ENCODE data around the gene PKD1L1.

The PKD1L1 gene

DNA sequence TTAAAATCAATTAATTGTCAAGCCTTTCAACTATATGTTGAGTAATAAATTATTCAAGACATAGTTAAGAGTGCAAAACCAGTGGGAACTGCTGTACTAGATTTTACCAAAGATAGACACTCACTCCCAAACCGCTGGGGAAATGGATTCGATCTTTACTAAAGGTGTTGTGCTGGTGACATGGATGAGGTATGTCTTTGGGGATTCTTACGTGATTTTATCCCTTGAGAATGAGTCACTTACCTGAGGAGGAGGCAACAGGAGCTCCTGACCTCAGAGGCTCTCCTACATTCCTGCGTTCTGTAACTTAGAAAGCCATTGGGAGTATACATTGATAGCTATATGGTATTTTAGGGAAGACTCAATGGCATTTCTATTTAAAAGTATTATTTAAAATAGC, 165.5 kb downstream of the PKD1L1 start:
- no peaks in the 10 kb centered on the region for H3K36me3 ChIP-seq (replicated peaks)
- in situ Hi-C loops (cut with MboI; ENCODE audit: low sequenced_read_pairs) = no loop called here
- H3K4me3 ChIP-seq = no peak overlapping the region
- DNase-seq (ENCODE audit: low spot score in 2 of 2) = no peak
- H3K4me1 ChIP-seq = peaks cover 16% of the 10 kb centered on the region
- H3K27me3 ChIP-seq (ENCODE audit: low read depth) = no peaks in the 10 kb centered on the region
- no peaks in the 10 kb centered on the region for H3K9me3 ChIP-seq

DNA sequence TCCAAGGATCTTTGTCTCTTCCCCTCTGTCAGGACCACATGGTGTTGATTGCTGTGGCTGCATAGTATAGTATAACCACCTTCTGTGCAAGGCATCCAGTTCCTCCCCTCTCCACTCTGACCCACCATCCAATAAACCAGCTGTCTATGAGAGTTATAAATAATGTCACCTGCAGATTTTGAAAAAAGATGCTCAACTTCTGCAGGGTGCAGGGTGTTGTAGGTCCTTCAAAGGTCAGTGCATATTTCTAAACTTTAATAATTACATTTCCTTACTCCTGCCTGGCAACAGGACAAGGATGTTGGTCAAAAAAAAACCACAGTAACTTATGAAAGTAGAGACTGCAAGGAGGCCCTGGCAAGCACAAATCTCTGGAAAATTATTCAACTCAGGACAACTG, 166.2 kb downstream of the PKD1L1 start:
- Histone ChIP-seq H3K9me3 (no peaks in the 10 kb centered on the region; the same call in 1 of the 2 replicates), H3K4me3 (no peak overlapping the region), H3K4me1 (peaks cover 16% of the 10 kb centered on the region), H3K27me3 (ENCODE audit: low read depth) (no peaks in the 10 kb centered on the region), H3K36me3 (replicated peaks) (no peaks in the 10 kb centered on the region)
- in situ Hi-C loops (cut with MboI; ENCODE audit: low sequenced_read_pairs) = no loop called here
- DNase-seq (ENCODE audit: low spot score in 2 of 2) = no peak

DNA sequence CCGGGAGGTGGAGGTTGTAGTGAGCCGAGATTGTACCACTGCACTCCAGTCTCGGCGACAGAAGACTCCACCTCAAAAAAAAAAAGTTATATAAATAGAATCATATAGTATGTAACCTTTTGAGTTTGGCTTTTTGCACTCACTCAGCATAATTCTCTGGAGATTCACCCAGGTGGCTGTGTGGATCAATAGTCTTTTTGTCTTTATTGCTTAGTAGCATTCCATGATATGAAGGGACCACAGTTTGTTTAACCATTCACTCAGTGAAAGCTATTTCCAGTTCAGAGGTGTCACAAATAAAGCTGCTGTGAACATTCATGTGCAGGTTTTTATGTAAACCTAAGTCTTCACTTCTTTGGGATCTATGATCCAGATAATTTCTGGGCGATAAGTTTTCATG, 167.7 kb downstream of the PKD1L1 start:
- H3K4me1 ChIP-seq = peaks cover 7% of the 10 kb centered on the region
- in situ Hi-C loops (cut with MboI; ENCODE audit: low sequenced_read_pairs) = no loop called here
- no peak for DNase-seq (ENCODE audit: low spot score in 2 of 2)
- no peaks in the 10 kb centered on the region; the same call in 1 of the 2 replicates for H3K9me3 ChIP-seq
- H3K36me3 ChIP-seq (replicated peaks) = no peaks in the 10 kb centered on the region
- no peak overlapping the region for H3K4me3 ChIP-seq
- no peaks in the 10 kb centered on the region for H3K27me3 ChIP-seq (ENCODE audit: low read depth)

DNA sequence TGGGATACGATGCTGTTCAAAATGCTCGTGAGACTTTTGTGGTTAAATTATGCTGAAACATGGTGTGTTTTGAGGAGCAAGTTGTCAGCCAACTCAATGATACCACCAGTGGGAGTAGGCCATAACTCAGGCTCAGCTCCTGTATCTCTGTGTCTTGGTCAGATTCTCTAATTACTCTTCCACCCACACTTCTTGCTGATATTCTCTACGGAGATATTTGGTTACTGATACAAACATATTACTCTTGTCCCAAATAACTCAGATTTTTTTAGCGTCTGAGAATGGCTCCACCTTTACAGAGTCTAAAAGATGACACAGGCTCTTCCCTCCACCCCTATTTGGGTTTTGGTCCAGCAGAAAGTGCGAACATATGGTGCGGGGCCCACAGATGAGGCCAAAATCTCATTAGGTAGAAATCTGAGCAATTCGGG, 168.9 kb downstream of the PKD1L1 start:
- no peak for DNase-seq (ENCODE audit: low spot score in 2 of 2)
- peaks cover 7% of the 10 kb centered on the region for H3K4me1 ChIP-seq
- no peaks in the 10 kb centered on the region for H3K27me3 ChIP-seq (ENCODE audit: low read depth)
- in situ Hi-C loops (cut with MboI; ENCODE audit: low sequenced_read_pairs) = no loop called here
- no peaks in the 10 kb centered on the region for H3K36me3 ChIP-seq (replicated peaks)
- no peaks in the 10 kb centered on the region; the same call in 1 of the 2 replicates for H3K9me3 ChIP-seq
- no peak overlapping the region for H3K4me3 ChIP-seq

DNA sequence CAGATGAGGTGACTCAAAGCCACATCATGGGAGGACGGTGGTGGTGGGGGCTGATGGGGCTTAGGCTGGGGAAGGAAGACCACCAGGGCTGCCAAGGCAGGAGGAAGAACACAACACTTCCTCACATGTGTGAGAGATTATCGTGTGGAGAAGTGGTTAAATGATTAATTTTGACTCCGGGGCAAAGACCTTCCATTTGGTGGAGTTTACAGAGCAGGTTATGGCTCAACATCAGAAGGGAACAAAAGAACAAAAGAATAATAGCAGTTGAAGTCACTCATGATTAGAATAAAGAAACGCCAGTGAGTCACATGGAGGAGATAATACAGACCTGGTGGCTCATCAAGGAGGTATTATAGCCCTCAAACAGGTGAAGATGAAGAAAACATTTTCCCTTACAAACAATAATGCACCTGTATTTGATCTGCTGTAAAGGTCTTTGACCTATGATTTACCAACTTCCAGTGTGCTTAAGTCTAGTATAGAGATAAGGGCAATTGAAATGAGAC, 170.1 kb downstream of the PKD1L1 start:
- no peak overlapping the region for H3K4me3 ChIP-seq
- in situ Hi-C loops (cut with MboI; ENCODE audit: low sequenced_read_pairs) = no loop called here
- peaks cover under 1% of the 10 kb centered on the region for H3K4me1 ChIP-seq
- no peaks in the 10 kb centered on the region for H3K27me3 ChIP-seq (ENCODE audit: low read depth)
- DNase-seq (ENCODE audit: low spot score in 2 of 2) = no peak
- no peaks in the 10 kb centered on the region for H3K36me3 ChIP-seq (replicated peaks)
- H3K9me3 ChIP-seq = no peaks in the 10 kb centered on the region; the same call in 1 of the 2 replicates

DNA sequence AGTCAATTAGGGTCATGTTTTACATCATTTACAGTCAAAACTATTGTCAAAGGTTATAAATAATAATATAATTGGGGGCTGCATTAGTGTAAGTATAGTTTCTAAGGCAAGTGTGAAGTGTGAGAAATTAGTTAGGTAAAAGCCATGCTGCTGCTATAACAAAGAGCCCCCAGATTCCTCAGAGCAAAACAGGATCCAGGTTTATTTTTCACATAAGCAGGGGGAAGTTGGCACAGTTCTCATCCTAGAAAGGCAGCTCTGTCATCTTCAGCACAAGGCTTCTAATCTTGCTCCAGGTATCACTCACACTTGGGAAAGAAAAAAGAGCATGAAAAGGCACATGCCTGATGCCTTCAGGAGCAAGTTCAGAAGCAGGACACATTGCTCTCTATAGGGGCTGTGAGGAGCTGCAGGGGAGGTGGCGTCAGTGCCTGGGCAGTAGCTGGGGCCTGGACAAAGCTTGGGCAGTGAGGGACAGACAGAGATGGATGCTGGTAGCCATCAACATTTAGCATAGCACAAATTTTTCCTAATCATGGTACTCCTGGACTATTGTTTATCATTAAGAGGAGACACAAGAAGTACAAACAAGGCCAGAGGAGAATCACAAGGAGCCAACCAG, 170.6 kb downstream of the PKD1L1 start:
- H3K27me3 ChIP-seq (ENCODE audit: low read depth) = no peaks in the 10 kb centered on the region
- no peak for DNase-seq (ENCODE audit: low spot score in 2 of 2)
- no peaks in the 10 kb centered on the region; the same call in 1 of the 2 replicates for H3K9me3 ChIP-seq
- H3K4me1 ChIP-seq = peaks cover under 1% of the 10 kb centered on the region; the same call in 1 of the 2 replicates
- no peak overlapping the region for H3K4me3 ChIP-seq
- no peaks in the 10 kb centered on the region for H3K36me3 ChIP-seq (replicated peaks)
- in situ Hi-C loops (cut with MboI; ENCODE audit: low sequenced_read_pairs) = no loop called here

DNA sequence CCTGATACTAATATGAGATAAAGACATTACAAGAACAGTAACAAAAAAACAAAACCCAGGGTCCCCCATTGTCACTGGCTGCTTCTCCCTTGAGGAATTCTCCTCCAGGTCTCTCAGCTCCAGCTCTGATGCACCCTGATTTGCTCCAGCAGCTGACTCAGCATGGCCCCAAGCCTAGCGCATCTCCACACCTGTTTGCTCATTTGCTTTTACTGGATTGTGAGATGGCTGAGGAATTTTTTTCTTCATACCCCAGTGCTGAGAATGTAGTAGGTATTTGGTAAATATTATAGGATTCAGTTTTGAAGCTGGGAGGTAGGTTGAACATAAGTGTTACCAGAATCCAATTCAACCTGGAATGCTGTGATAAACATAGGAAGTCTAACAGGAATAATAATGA, 171.9 kb downstream of the PKD1L1 start:
- in situ Hi-C loops (cut with MboI; ENCODE audit: low sequenced_read_pairs) = no loop called here
- Histone ChIP-seq H3K36me3 (replicated peaks) (no peaks in the 10 kb centered on the region), H3K4me1 (peaks cover 8% of the 10 kb centered on the region), H3K9me3 (no peaks in the 10 kb centered on the region; the same call in 1 of the 2 replicates), H3K27me3 (ENCODE audit: low read depth) (no peaks in the 10 kb centered on the region), H3K4me3 (no peak overlapping the region)
- DNase-seq (ENCODE audit: low spot score in 2 of 2) = no peak

DNA sequence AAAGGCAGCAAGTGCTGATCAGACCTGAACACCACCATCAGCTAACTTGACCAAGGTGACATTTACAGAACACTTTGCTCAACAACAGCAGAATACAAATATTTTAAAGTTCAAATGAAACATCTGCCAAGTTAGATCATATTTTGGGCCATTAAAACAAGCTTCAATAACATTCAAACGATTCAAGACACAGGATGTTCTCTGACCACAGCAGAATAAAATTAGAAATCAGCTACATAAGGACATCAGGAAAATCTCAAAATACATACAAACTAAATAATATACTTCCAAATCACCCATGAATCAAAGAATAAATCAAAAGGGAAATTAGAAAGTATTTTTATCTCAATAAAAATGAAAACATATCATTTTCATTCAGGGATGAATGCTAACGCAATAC, 173.0 kb downstream of the PKD1L1 start:
- no peaks in the 10 kb centered on the region for H3K36me3 ChIP-seq (replicated peaks)
- H3K4me3 ChIP-seq = no peak overlapping the region
- H3K27me3 ChIP-seq (ENCODE audit: low read depth) = no peaks in the 10 kb centered on the region
- no peaks in the 10 kb centered on the region; the same call in 1 of the 2 replicates for H3K9me3 ChIP-seq
- in situ Hi-C loops (cut with MboI; ENCODE audit: low sequenced_read_pairs) = no loop called here
- peaks cover 10% of the 10 kb centered on the region for H3K4me1 ChIP-seq
- DNase-seq (ENCODE audit: low spot score in 2 of 2) = no peak

DNA sequence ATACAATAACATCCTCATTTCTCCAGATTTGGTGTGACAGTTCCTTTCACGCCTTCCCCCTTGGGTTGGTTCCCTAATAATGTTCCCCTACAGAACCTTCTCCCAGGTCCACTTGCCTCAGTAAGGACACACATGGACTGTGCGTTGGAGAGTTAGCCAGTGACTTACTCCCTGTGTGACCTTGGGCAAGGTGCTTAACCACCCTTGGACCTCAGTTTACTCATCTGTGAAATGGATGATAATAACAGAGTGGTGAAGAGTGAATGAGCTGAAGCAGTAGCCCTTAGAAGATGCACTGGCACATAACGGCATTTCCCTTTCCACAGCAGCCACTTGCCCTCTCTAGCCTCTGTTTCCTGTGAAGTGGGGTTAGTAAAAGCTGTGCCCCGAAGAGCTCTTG, 175.8 kb downstream of the PKD1L1 start:
- H3K4me1 ChIP-seq = peaks cover 10% of the 10 kb centered on the region
- no peaks in the 10 kb centered on the region; the same call in 1 of the 2 replicates for H3K9me3 ChIP-seq
- in situ Hi-C loops (cut with MboI; ENCODE audit: low sequenced_read_pairs) = no loop called here
- H3K27me3 ChIP-seq (ENCODE audit: low read depth) = no peaks in the 10 kb centered on the region
- H3K36me3 ChIP-seq (replicated peaks) = no peaks in the 10 kb centered on the region
- no peak for DNase-seq (ENCODE audit: low spot score in 2 of 2)
- H3K4me3 ChIP-seq = no peak overlapping the region

DNA sequence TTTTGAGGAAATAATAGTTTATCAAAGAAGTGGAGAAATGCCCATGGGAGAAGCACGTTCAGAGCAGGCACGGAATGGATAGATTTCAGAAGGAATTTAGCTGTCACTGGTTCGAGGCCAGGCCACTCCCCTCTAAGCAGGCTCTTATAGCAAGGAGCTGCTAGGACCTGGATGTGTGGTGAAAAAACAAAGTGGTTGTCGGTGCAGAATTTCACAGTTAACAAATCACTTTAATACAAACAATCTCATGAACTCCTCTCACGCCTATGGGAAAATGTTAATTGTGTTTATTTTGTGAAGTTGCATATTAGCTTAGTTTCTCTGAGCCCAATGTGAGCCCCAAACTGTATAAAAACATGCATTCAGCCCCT, 176.3 kb downstream of the PKD1L1 start:
- no peaks in the 10 kb centered on the region for H3K9me3 ChIP-seq
- peaks cover 10% of the 10 kb centered on the region for H3K4me1 ChIP-seq
- in situ Hi-C loops (cut with MboI; ENCODE audit: low sequenced_read_pairs) = no loop called here
- no peak for DNase-seq (ENCODE audit: low spot score in 2 of 2)
- H3K27me3 ChIP-seq (ENCODE audit: low read depth) = no peaks in the 10 kb centered on the region
- no peaks in the 10 kb centered on the region for H3K36me3 ChIP-seq (replicated peaks)
- no peak overlapping the region for H3K4me3 ChIP-seq

DNA sequence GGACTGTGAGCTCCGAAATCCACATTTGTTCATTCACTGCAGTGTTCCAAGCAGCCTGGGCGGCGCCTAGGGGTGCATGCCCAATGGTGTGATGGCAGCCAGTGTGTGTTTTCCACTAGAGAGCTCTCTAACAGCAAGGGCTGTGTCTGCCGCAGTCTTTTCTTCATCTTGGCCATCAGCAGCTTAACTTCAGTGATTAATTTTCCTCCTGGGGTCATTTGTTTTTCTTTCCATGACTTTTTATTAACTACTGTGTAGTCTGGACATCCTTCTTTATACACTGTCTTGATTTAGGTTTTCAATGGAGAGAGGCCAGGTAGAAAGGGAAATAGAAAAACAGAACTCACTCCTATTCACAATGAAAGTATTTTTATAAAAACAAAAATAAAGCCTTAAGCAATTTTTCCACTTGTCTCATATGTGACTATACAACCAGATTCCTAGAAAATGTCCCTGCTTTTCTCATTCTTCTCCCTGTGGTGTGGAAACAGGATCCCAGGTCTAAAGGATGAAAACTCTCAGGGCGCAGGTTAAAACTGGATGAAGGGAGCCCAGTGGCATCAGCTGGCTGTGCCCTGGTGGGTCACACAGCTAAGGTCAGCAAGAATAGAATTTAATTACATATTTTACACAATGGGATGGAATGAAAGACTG, 176.8 kb downstream of the PKD1L1 start:
- peaks cover 10% of the 10 kb centered on the region for H3K4me1 ChIP-seq
- no peaks in the 10 kb centered on the region for H3K36me3 ChIP-seq (replicated peaks)
- DNase-seq (ENCODE audit: low spot score in 2 of 2) = peak; percentile 27 to 60
- H3K4me3 ChIP-seq = no peak overlapping the region
- H3K9me3 ChIP-seq = no peaks in the 10 kb centered on the region
- H3K27me3 ChIP-seq (ENCODE audit: low read depth) = no peaks in the 10 kb centered on the region
- in situ Hi-C loops (cut with MboI; ENCODE audit: low sequenced_read_pairs) = no loop called here

DNA sequence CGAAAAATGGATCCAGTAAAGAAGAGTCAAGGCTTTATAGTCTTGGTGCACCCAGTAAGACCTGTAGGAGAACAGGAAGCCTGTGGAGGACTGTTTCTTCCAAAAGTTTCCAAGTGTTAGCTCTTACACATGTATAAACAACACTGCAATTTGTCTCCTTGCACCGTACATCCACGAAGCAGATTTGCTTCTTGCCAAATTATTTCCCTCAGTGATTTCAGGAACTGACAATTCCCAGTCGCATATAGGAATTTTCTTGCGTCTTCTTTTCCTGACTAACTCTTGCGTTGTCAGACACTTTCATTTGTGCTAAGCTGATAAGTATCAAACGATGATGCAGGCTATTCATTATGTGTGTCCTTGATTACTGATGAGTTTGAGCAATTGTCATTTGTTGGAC, 182.1 kb downstream of the PKD1L1 start:
- Histone ChIP-seq H3K27me3 (ENCODE audit: low read depth) (no peaks in the 10 kb centered on the region), H3K9me3 (no peaks in the 10 kb centered on the region), H3K36me3 (replicated peaks) (no peaks in the 10 kb centered on the region), H3K4me3 (no peak overlapping the region), H3K4me1 (no peaks in the 10 kb centered on the region; the same call in 1 of the 2 replicates)
- no peak for DNase-seq (ENCODE audit: low spot score in 2 of 2)
- in situ Hi-C loops (cut with MboI; ENCODE audit: low sequenced_read_pairs) = no loop called here

DNA sequence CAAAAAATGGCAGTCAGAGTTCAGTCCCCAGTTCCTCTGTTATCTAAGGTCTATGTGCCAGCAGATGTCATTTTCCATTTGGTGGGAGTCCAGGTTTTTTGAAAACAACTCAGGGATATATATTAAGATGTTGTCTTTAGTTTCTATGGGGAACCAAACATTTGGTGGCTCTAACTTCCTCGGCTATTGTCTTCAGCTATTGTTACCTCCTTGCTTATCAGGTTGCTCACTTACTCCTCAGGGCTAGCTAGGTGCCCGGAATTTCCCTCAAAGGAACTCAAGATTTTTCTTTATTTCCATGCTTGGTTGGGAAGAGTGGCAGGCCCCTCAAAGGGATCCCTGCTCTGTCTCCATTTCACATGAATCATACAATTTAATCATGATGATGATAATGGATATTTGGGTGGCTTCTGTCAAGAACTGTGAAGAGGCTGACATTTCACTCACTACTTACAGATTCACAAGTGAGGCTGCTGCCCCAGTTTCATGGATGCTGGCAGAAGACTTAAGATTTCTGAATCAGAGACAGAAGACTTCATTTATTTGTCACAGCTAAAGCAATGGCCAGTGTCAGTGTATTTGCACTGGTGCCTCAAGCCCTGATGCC, 182.8 kb downstream of the PKD1L1 start:
- in situ Hi-C loops (cut with MboI; ENCODE audit: low sequenced_read_pairs) = no loop called here
- Histone ChIP-seq H3K36me3 (replicated peaks) (no peaks in the 10 kb centered on the region), H3K4me1 (no peaks in the 10 kb centered on the region; the same call in 1 of the 2 replicates), H3K27me3 (ENCODE audit: low read depth) (no peaks in the 10 kb centered on the region), H3K4me3 (no peak overlapping the region), H3K9me3 (no peaks in the 10 kb centered on the region)
- no peak for DNase-seq (ENCODE audit: low spot score in 2 of 2)

DNA sequence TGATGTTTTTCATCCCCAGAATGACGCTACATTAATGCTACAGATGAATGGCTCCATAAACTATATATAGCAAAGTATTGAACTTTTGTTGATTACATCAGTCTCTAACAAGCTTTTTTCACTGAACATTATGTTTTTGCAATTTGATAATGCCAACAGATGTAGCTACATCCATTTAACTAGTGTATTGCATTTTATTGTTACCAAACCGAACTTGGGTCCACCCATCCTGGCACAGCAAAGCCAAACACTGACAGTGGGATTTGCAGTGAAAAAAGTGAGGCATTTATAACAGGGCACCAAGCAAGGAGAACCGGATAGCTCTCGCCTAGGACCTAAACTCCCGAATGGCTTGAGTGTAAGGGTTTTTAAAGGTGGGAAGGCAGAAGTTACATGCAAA, 183.5 kb downstream of the PKD1L1 start:
- Histone ChIP-seq H3K4me1 (no peaks in the 10 kb centered on the region; the same call in 1 of the 2 replicates), H3K36me3 (replicated peaks) (no peaks in the 10 kb centered on the region), H3K9me3 (no peaks in the 10 kb centered on the region), H3K27me3 (ENCODE audit: low read depth) (no peaks in the 10 kb centered on the region), H3K4me3 (no peak overlapping the region)
- in situ Hi-C loops (cut with MboI; ENCODE audit: low sequenced_read_pairs) = no loop called here
- no peak for DNase-seq (ENCODE audit: low spot score in 2 of 2)
